Keratinocyte (primary cell): Measurements from ENCODE around the gene DRICH1. TPM values are rescaled to one million over a fixed set of nuclear protein-coding genes. Genes with fewer than 3 reads are reported as not detected.
"Not testable (repeated sequence)": the region's sequence is repeated elsewhere in the genome, so short reads cannot be mapped to it uniquely, and the experiment has no call there.

Experiments used
- DNase-seq: peaks from one replicate; pipeline ENCODE4 v3.0.0-alpha.2; 2011; ENCODE audit warnings: low read depth, missing footprints, low spot score
- FAIRE-seq: peaks from 2 replicates; lab custom pipeline; 2011; peaks lifted over from hg19 to GRCh38; lab: Jason Lieb, UNC
- H2AFZ ChIP-seq: 2 replicates; pipeline ENCODE4 v1.6.0; 2012; ENCODE audit warnings: low read length, control low read depth, inconsistent platforms; ENCODE audit not compliant: control insufficient read depth
- H3K27ac ChIP-seq: 2 replicates; pipeline ENCODE4 v1.5.1; 2011; ENCODE audit warnings: low read length; ENCODE audit not compliant: control insufficient read depth, insufficient read depth
- H3K27me3 ChIP-seq: 3 replicates; pipeline ENCODE4 v1.6.0; 2011; ENCODE audit warnings: low read length; ENCODE audit not compliant: control insufficient read depth, insufficient read depth; ENCODE audit errors: extremely low read depth
- H3K36me3 ChIP-seq, 2 experiments: 2 replicates in 1 of 2; 3 replicates in 1 of 2; pipeline ENCODE4 v1.5.1; 2011; ENCODE audit warnings: low read length in 2 of 2, mild to moderate bottlenecking in 1 of 2; ENCODE audit not compliant: control insufficient read depth in 2 of 2, insufficient read depth in 2 of 2; ENCODE audit errors: extremely low read depth in 1 of 2
- H3K4me1 ChIP-seq: 3 replicates; pipeline ENCODE4 v1.5.1; 2011; ENCODE audit warnings: low read length; ENCODE audit not compliant: control insufficient read depth, insufficient read depth; ENCODE audit errors: extremely low read depth
- H3K4me2 ChIP-seq: 3 replicates; pipeline ENCODE4 v1.6.0; 2011; ENCODE audit warnings: low read depth, low read length; ENCODE audit not compliant: control insufficient read depth, insufficient read depth; ENCODE audit errors: extremely low read depth
- H3K4me3 ChIP-seq, 3 experiments: fragments of 200-600 bp in 1 of 3; sonication (generic) in 1 of 3; 2 replicates in 2 of 3; 3 replicates in 1 of 3; pipeline ENCODE4 v1.5.1; 2011 to 2016; ENCODE audit warnings: low read length in 3 of 3, mild to moderate bottlenecking in 3 of 3, control low read depth in 2 of 3, inconsistent platforms in 1 of 3, low read depth in 1 of 3, mixed read lengths in 1 of 3, mixed run types in 1 of 3, moderate library complexity in 1 of 3; ENCODE audit not compliant: control insufficient read depth in 2 of 3, insufficient read depth in 2 of 3; ENCODE audit errors: extremely low read depth in 1 of 3
- H3K79me2 ChIP-seq: 2 replicates; pipeline ENCODE4 v1.6.0; 2012; ENCODE audit warnings: low read length; ENCODE audit not compliant: control insufficient read depth, insufficient read depth
- H3K9ac ChIP-seq: 3 replicates; pipeline ENCODE4 v1.6.0; 2011; ENCODE audit warnings: low read length; ENCODE audit not compliant: control insufficient read depth, insufficient read depth; ENCODE audit errors: extremely low read depth
- H3K9me1 ChIP-seq: 3 replicates; pipeline ENCODE4 v1.6.0; 2011; ENCODE audit warnings: low read length; ENCODE audit not compliant: control insufficient read depth, insufficient read depth; ENCODE audit errors: extremely low read depth
- H3K9me3 ChIP-seq: 2 replicates; pipeline ENCODE4 v1.5.1; 2012; ENCODE audit warnings: low read depth, low read length; ENCODE audit not compliant: control insufficient read depth
- H4K20me1 ChIP-seq: 3 replicates; pipeline ENCODE4 v1.6.0; 2011; ENCODE audit warnings: low read length; ENCODE audit not compliant: control insufficient read depth, insufficient read depth; ENCODE audit errors: extremely low read depth
- dilution Hi-C: fragments of 300-500 bp; cut with MboI; formaldehyde crosslinking; loops from one replicate; pipeline ENCODE4 v1.7.0; 2020; ENCODE audit warnings: low sequenced_read_pairs; ENCODE audit not compliant: extremely low pct_ligation_motif_present
- polyA plus RNA-seq, 5 experiments: library from polyadenylated mRNA; depleted of rRNA in 3 of 5; stranded (reverse) in 3 of 5; stranded (forward) in 1 of 5; unstranded in 1 of 5; fragments of >200 nt; gene quantifications; 1 replicate in 1 of 5; 2 replicates in 3 of 5; 3 replicates in 1 of 5; pipeline versions ENCODE4 v1.2.1 to v1.2.3, GENCODE V29; 2011 to 2012; ENCODE audit warnings: missing spikeins in 2 of 5, low read depth in 1 of 5, low replicate concordance in 1 of 5
- TF ChIP-seq, protein P1 (sequence below), 3 experiments: IDR thresholded peaks in 1 of 3; conservative IDR thresholded peaks in 1 of 3; optimal IDR thresholded peaks in 1 of 3; 2 replicates in 2 of 3; 3 replicates in 1 of 3; pipeline versions ENCODE3 to v1.5.1; 2011; ENCODE audit warnings: low read length in 3 of 3, mild to moderate bottlenecking in 3 of 3, moderate library complexity in 2 of 3, control low read depth in 1 of 3, inconsistent platforms in 1 of 3; ENCODE audit not compliant: insufficient read depth in 2 of 3; ENCODE audit errors: extremely low read depth in 1 of 3

The DRICH1 gene
- polyA plus RNA-seq, 1 donor (not counting 4 experiments of a cell fraction or from before 2014, with no cell fraction given), result 0.12 TPM

DNA sequence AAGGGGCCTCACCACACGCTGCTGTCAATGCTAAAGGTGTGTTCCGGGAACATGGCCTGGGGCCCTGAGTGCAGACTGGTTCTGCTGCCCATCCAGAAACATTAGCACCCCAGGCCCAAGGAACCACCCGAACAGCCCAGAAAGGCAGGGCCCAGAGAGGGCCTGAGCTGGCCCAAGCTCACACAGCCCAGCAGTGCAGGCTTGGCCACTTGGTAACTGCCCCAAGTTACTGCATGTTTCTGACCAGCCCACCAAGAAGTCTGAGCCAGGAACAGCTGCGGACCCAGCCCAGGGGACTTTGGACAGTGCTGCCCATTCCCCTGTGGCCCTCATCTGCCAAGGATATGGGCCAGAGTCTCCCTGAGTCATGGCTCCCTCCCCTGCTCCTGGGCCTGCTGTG lies 39.3 kb upstream of the DRICH1 start:
- H2AFZ ChIP-seq, H3K9ac ChIP-seq, H3K9me3 ChIP-seq, FAIRE-seq, H3K4me3 ChIP-seq, DNase-seq, H3K79me2 ChIP-seq, H3K27me3 ChIP-seq, H3K27ac ChIP-seq, H3K4me1 ChIP-seq, H3K36me3 ChIP-seq, H3K4me2 ChIP-seq, H3K9me1 ChIP-seq, H4K20me1 ChIP-seq, dilution Hi-C loops: not testable (repeated sequence)

DNA sequence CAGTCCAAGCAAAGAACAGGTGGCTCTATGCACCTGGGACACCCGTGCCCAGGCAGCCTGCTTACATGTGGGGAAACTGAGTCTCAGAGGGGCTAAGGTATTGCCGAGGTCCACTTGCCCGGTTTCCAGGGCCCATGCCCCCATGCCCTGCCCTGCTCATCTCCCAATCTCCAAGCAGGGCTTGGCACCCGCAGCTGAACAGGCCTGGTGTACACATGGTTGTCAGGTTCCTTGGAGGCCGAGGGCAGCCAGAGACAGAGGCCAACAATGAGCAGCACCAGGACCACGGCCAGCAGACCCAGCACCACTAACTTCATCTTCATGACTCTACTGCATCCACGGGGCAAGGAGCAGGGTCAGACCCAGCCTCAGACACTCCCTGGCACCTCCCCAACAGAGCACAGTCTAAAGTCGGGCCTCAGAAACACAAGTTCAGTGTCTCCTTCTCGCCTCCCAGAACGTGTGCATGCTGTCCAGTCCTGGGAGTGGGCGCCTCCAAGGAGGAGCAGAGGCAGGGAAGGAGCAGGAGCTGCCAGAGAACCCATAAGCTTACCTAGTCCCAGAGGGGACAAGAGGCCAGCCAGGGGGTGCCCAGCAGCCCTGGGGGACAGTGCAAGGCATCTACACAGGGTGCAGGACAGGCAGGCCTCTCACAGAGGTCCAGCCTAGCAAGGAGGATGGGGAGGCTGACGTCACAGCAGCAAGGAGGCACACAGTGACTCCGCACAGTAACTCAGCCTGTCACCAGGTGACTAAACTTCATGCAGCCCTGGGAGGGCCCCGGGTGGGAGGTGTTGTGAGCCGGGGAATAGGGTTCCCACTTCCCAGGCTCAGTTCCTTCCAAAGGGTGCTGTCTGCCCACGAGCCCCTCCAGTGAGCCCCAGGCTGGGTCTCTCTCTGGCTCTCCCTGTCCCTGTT lies 38.5 kb upstream of the DRICH1 start:
- TF ChIP-seq, protein P1, sequence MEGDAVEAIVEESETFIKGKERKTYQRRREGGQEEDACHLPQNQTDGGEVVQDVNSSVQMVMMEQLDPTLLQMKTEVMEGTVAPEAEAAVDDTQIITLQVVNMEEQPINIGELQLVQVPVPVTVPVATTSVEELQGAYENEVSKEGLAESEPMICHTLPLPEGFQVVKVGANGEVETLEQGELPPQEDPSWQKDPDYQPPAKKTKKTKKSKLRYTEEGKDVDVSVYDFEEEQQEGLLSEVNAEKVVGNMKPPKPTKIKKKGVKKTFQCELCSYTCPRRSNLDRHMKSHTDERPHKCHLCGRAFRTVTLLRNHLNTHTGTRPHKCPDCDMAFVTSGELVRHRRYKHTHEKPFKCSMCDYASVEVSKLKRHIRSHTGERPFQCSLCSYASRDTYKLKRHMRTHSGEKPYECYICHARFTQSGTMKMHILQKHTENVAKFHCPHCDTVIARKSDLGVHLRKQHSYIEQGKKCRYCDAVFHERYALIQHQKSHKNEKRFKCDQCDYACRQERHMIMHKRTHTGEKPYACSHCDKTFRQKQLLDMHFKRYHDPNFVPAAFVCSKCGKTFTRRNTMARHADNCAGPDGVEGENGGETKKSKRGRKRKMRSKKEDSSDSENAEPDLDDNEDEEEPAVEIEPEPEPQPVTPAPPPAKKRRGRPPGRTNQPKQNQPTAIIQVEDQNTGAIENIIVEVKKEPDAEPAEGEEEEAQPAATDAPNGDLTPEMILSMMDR (optimal IDR thresholded peaks at IDR 0.05 in 1 of 3, IDR thresholded peaks at IDR 0.05 in 1 of 3, conservative IDR thresholded peaks at IDR 0.05 in 1 of 3; ENCODE audit: extremely low read depth in 1 of 3, insufficient read depth in 2 of 3, low read length in 3 of 3), result no peak
- no peak overlapping the region for H3K9ac ChIP-seq
- H2AFZ ChIP-seq, result no peak overlapping the region
- H3K27me3 ChIP-seq, result no peaks in the 10 kb centered on the region
- H3K4me1 ChIP-seq, result no peaks in the 10 kb centered on the region
- no peak overlapping the region for H3K4me3 ChIP-seq
- H3K4me2 ChIP-seq, result no peak overlapping the region
- no peaks in the 10 kb centered on the region for H3K9me1 ChIP-seq
- no peaks in the 10 kb centered on the region for H3K9me3 ChIP-seq
- dilution Hi-C loops, result no loop called here
- no peak for FAIRE-seq
- no peak overlapping the region for H3K27ac ChIP-seq
- H3K79me2 ChIP-seq, result no peaks in the 10 kb centered on the region
- no peak for DNase-seq
- H3K36me3 ChIP-seq, result no peaks in the 10 kb centered on the region
- no peaks in the 10 kb centered on the region for H4K20me1 ChIP-seq

DNA sequence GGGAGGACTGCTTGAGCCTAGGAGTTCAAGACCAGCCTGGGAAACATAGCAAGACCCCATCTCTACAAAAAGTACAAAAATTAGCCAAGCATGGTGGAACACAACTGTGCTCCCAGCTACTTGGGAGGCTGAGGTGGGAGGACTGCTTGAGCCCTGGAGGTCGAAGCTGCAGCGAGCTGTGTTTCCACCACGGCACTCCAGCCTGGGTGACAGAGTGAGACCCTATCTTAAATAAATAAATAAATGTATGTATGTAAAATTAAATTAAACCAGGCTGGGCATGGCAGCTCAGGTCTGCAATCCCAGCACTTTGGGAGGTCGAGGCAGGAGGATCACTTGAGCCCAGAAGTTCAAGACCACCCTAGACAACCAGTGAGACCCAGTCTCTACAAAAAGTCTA lies 28.3 kb upstream of the DRICH1 start:
- H3K9me3 ChIP-seq, FAIRE-seq, H3K4me3 ChIP-seq, H3K9me1 ChIP-seq, H3K79me2 ChIP-seq, H3K4me1 ChIP-seq, DNase-seq, H4K20me1 ChIP-seq, dilution Hi-C loops, H3K27ac ChIP-seq, H3K27me3 ChIP-seq, H3K9ac ChIP-seq, H2AFZ ChIP-seq, H3K36me3 ChIP-seq, H3K4me2 ChIP-seq: not testable (repeated sequence)
